GM23338 (cell line): ENCODE results near the gene ARSI. TPM values are rescaled to one million over a fixed set of nuclear protein-coding genes. Genes with fewer than 3 reads are reported as not detected.

Experiments
- ATAC-seq: fragments of 200-7000 bp; cut with Tn5 transposase; 3 replicates; pipeline ENCODE4 v1.9.1; 2020
- DNase-seq: peaks from one replicate; pipeline ENCODE4 v3.0.0-alpha.2; 2015; ENCODE audit warnings: low spot score
- H2AFZ ChIP-seq: fragments of 200-600 bp; sonication (generic); 2 replicates; pipeline ENCODE4 v1.8.0; 2016; ENCODE audit warnings: antibody characterized with exemption, mild to moderate bottlenecking, moderate library complexity
- H3F3A ChIP-seq: fragments of 200-600 bp; sonication (generic); replicated peaks from 2 replicates; pipeline ENCODE4 v1.8.0; 2017; ENCODE audit warnings: antibody characterized with exemption, mixed run types, low read depth
- H3K27ac ChIP-seq: fragments of 200-600 bp; sonication (generic); 2 replicates; pipeline ENCODE4 v1.6.1; 2016; ENCODE audit warnings: low read depth
- H3K27me3 ChIP-seq: fragments of 200-600 bp; sonication (generic); 2 replicates; pipeline ENCODE4 v1.8.0; 2016; ENCODE audit warnings: mild to moderate bottlenecking, mixed run types, moderate library complexity; ENCODE audit not compliant: insufficient read depth
- H3K36me3 ChIP-seq: fragments of 200-600 bp; sonication (generic); 2 replicates; pipeline ENCODE4 v1.8.0; 2016; ENCODE audit warnings: mild to moderate bottlenecking; ENCODE audit not compliant: insufficient read depth
- H3K4me1 ChIP-seq: fragments of 200-600 bp; sonication (generic); 2 replicates; pipeline ENCODE4 v1.8.0; 2016; ENCODE audit warnings: mild to moderate bottlenecking, moderate library complexity; ENCODE audit not compliant: insufficient read depth
- H3K4me2 ChIP-seq: fragments of 200-600 bp; sonication (generic); 2 replicates; pipeline ENCODE4 v1.7.1; 2017; ENCODE audit warnings: mixed run types
- H3K4me3 ChIP-seq: fragments of 200-600 bp; sonication (generic); 2 replicates; pipeline ENCODE4 v1.6.1; 2016; ENCODE audit warnings: mixed run types
- H3K79me2 ChIP-seq: fragments of 200-600 bp; sonication (generic); replicated peaks from 2 replicates; pipeline ENCODE4 v1.8.0; 2017; ENCODE audit warnings: mild to moderate bottlenecking; ENCODE audit not compliant: insufficient read depth
- H3K9me2 ChIP-seq: fragments of 200-600 bp; sonication (generic); 2 replicates; pipeline ENCODE4 v1.8.0; 2017; ENCODE audit not compliant: insufficient read depth
- H4K20me1 ChIP-seq: fragments of 200-600 bp; sonication (generic); replicated peaks from 2 replicates; pipeline ENCODE4 v1.8.0; 2017; ENCODE audit warnings: mild to moderate bottlenecking; ENCODE audit not compliant: insufficient read depth
- H3K27ac Mint-ChIP-seq: 2 replicates; pipeline ENCODE4 v1.8.0; 2020; ENCODE audit warnings: inconsistent platforms, mild to moderate bottlenecking, moderate library complexity, mixed read lengths
- H3K27me3 Mint-ChIP-seq: 3 replicates; pipeline ENCODE4 v1.8.0; 2022; ENCODE audit warnings: low read depth, mild to moderate bottlenecking, moderate library complexity, mixed read lengths, inconsistent platforms; ENCODE audit not compliant: insufficient read depth, poor library complexity
- H3K36me3 Mint-ChIP-seq: 3 replicates; pipeline ENCODE4 v1.8.0; 2021; ENCODE audit warnings: low read depth, mild to moderate bottlenecking, inconsistent platforms, moderate library complexity, mixed read lengths
- H3K4me1 Mint-ChIP-seq: 3 replicates; pipeline ENCODE4 v1.8.0; 2020; ENCODE audit warnings: mild to moderate bottlenecking, inconsistent platforms, mixed read lengths
- H3K4me3 Mint-ChIP-seq: 3 replicates; pipeline ENCODE4 v1.8.0; 2021; ENCODE audit warnings: moderate library complexity, mild to moderate bottlenecking, inconsistent platforms, mixed read lengths
- H3K9me3 Mint-ChIP-seq: 3 replicates; pipeline ENCODE4 v1.8.0; 2020; ENCODE audit warnings: moderate library complexity, mild to moderate bottlenecking, inconsistent platforms, mixed read lengths
- CREB1 ChIP-seq: fragments of 250-450 bp; sonication (Bioruptor Pico); IDR thresholded peaks from 2 replicates; pipeline ENCODE4 v1.5.0; 2020; ENCODE audit warnings: low read depth, mild to moderate bottlenecking, moderate library complexity
- EZH2phosphoT487 ChIP-seq: fragments of 200-600 bp; sonication (generic); IDR thresholded peaks from one replicate; pipeline ENCODE4 v1.8.1; 2018; ENCODE audit warnings: antibody characterized with exemption; ENCODE audit not compliant: unreplicated experiment
- JUNB ChIP-seq: IDR thresholded peaks from one replicate; pipeline ENCODE4 v1.6.1; 2016; ENCODE audit warnings: antibody characterized with exemption; ENCODE audit not compliant: unreplicated experiment
- REST ChIP-seq: IDR thresholded peaks from one replicate; pipeline ENCODE4 v1.6.1; 2018; ENCODE audit warnings: antibody characterized with exemption; ENCODE audit not compliant: unreplicated experiment
- ZNF462 ChIP-seq: fragments of 250-450 bp; sonication (Bioruptor Pico); IDR thresholded peaks from 2 replicates; pipeline ENCODE4 v1.5.0; 2020; ENCODE audit warnings: mild to moderate bottlenecking, moderate library complexity
- polyA plus RNA-seq: library from polyadenylated mRNA; unstranded; fragments of >200 nt; fragmentation: Nextera tagmentation; extraction: Ambion mirVana; gene quantifications from 2 replicates; pipeline ENCODE4 v1.2.1, GENCODE V29; 2016
- total RNA-seq: library from RNA; depleted of rRNA; stranded (reverse); fragments of >200 nt; shearing (Covaris generic); gene quantifications from 2 replicates; pipeline ENCODE4 v1.2.3, GENCODE V29; 2014

The ARSI gene
- total and polyA plus RNA-seq, 2 experiments from 2014 or later = 0.99 to 6.9 TPM

- TF ChIP-seq ZNF462 (CRISPR knock-in tag) = no peak
- no peak for TF ChIP-seq EZH2phosphoT487
- TF ChIP-seq REST = no peak
- no peak for TF ChIP-seq JUNB
Measured at GRCh38 chr5:150296496-150296895, 6.2 kb downstream of the ARSI start (continued).

- H3K27ac ChIP-seq = no peak overlapping the region
- Mint-ChIP-seq H3K36me3 (no peaks in the 10 kb centered on the region), H3K4me3 (no peak overlapping the region), H3K4me1 (peaks cover 22% of the 10 kb centered on the region), H3K9me3 (no peaks in the 10 kb centered on the region; the same call in 2 of the 3 replicates), H3K27me3 (peaks cover 16% of the 10 kb centered on the region), H3K27ac (no peak overlapping the region)
- H3F3A ChIP-seq = no peaks in the 10 kb centered on the region
- no peaks in the 10 kb centered on the region for H3K79me2 ChIP-seq
- DNase-seq (no peak), ATAC-seq (no peak)
- no peak overlapping the region for H3K4me2 ChIP-seq
- no peaks in the 10 kb centered on the region for H4K20me1 ChIP-seq
- no peaks in the 10 kb centered on the region for H3K36me3 ChIP-seq
- no peak overlapping the region for H3K4me3 ChIP-seq
- H3K9me2 ChIP-seq = no peaks in the 10 kb centered on the region
- peaks cover 3% of the 10 kb centered on the region for H3K4me1 ChIP-seq
- H2AFZ ChIP-seq = no peak overlapping the region
- H3K27me3 ChIP-seq = peaks cover 1% of the 10 kb centered on the region; the same call in 1 of the 2 replicates
- TF ChIP-seq EZH2phosphoT487 = no peak
- no peak for TF ChIP-seq CREB1
Measured at GRCh38 chr5:150295741-150296486, 6.8 kb downstream of the ARSI start.
